HG03196 (cell line): Measurements from ENCODE around the gene GCSAM.
A peak's percentile ranks its signal among the peaks of the same experiment; 100 is the strongest.

Experiments
- ATAC-seq: cut with Tn5 transposase; IDR thresholded peaks from one replicate; pipeline ENCODE4 v1.9.1; 2021; ENCODE audit not compliant: unreplicated experiment

GCSAM gene

GRCh38 chr3:112129925-112130637 is 3.0 kb downstream of the GCSAM start:
- ATAC-seq, result no peak

DNA sequence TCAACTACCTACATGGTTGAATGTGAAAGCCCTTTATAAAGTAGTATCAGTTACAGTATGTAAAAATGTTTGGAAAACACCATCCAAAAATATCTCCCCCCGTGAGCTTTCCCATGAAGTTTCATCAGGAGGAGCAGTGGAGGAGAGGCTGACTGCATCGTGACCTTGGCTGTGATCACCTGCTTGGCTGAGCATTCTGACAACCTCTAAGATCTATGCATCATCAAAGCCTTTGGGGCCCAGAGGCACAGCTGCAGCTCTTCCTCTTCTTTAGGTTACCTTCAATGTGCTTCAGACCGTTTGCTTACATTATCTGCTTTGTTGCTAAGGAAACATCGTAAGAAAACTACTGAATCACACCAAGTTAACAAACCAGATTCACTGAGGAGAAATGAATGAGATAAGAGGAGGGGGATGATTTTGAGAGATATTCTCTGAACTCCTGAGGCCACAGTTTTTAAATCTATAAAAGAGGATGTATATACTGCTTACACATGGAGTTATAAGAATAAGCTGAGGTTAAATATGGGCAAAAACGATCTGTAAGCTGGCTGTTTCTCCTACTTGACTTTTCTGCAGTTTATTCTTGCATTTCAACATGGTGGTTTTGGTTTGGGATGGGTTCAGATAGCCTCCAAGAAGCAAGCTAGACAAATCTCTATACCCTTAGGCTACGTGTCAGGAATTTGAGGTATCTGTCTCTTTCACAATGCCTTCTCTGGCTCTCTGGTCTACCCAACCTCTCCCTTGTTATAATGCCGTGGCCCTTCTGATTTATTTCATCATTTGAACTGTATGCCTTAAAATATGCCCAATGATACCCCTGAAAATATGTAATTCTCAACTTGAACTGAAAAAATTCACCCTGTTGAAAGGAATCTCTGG is 4.0 kb downstream of the GCSAM start:
- ATAC-seq, result peak; percentile 42

DNA sequence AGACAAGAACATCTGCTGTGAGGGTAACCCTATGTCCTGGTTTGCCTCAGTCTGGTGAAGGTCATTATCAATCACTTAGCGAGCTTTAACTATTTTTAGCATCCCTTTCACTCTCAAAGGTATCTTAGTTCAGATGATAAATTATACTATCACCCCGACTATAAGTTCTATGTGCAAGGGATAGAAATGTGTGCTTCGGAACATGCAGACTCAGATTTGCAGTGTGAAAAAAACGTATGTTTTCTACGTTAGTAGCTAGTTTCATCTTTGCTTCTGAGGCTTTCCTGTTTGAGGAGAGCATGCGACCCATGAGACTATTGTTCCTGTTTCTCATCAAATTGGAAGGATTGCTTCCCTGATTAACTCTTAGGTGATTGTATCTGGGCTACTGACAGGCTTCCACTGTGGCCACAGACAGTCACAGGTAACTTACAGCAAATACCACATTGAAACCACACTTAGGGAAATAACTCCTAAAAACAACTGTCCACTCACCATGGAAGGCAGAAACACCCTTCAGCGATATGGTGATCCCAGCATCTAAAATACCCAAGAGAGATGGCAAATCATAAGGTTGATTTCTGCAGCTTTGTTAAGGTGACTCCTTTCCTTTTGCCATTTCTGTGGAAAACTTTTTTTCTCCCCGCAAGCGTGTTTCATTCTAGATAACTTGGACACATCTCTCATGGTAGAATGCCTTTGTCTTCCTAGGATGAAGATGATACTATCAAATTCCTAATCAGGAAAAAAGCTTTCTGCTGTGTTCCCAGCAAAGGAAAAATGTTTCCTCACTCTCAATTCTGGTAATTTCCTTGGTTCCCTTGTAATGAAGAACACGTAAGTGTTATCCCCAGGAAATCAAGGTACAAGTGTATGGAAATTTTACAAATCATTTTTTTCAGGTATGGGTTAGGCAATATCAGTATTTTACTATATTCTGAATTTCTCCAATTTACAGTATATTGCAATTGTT is 5.2 kb downstream of the GCSAM start:
- ATAC-seq, result no peak

DNA sequence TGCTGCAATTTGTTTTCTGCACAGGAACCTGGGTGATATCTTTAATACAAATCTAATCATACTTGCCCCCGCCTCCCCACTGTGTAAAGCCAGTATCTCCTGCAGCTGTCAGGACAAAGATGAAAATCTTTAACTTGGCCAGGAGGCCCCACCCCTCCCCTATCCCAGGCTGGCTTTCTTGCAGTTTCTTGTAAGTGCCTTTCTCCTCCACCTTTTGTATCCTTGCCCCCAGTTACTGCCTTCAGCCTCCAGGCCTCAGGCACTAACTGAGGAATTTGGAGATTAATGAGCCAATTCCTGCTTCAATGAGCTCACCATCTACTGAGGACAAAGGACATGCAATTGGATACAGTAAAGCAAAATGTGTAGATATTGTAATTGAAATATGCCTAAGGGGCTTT is 6.5 kb downstream of the GCSAM start:
- ATAC-seq, result no peak

- ATAC-seq, result no peak
These were observed 8.0 kb downstream of the GCSAM start for GRCh38 chr3:112124907-112125607.

- no peak for ATAC-seq
These were observed 9.5 kb downstream of the GCSAM start for GRCh38 chr3:112123548-112123947.

DNA sequence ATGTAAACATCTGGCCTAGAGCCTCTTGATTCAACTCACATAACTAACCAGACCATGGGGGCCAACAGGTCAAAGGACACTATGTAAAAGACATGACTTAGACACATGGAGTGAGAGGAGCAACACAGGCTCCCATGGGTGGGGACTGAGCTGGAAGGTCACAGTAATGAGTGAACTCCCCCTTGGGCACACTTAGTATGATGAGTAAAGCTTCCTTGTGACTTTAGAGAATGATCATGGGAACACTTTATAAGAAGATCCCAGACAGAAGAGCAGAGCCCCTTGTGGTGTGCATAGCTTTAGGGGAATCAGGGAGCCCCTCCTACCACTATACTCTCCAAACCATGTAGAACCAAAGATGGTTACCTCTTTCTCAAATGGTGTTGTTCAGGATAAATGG is 10.2 kb downstream of the GCSAM start:
- no peak for ATAC-seq

- no peak for ATAC-seq
These were observed 11.2 kb downstream of the GCSAM start for GRCh38 chr3:112121577-112122547.

DNA sequence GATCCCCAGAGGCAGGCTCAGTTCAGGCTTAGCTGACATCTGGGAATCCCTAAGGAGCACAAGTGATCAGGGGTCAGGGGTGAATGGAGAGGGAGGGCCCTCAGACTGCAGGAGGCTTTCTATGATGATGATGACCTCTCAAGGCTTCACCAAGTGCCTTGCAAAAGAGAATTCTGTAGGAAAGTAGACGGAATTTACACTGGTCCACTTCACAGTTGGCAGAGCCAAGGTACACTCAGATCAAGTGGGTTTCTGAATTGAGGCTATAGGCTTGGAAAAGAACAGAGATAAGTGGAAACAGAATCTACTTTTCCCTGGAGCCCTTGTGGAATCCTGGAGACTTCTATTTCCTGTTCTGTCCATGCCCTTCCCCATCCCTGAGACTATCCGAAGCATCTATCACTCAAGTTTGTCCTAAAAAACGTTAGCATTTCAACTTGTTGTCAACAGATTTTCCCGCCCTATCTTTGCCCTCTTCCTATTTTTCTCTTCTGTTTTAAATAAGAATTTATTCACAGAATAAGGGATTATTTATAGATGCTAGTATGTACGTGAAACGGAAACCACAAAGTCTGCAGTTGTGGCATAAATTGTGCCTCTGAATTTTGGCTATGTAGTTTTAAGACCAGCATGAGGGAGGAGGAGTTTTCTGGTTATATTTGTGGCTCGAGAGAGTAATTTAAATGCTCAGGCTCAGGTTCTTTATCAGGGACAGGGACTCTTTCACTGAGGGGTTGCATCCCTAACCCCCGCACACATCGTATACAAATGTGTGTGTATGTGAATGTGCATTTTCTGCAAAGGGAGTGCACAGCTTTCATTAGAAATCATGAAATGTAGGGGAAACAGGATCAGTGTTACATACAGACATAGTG is 12.8 kb downstream of the GCSAM start:
- ATAC-seq, result no peak

- ATAC-seq, result no peak
These were observed 15.0 kb downstream of the GCSAM start for GRCh38 chr3:112117841-112118571.

- ATAC-seq, result no peak
These were observed 15.6 kb downstream of the GCSAM start for GRCh38 chr3:112117415-112117814.

DNA sequence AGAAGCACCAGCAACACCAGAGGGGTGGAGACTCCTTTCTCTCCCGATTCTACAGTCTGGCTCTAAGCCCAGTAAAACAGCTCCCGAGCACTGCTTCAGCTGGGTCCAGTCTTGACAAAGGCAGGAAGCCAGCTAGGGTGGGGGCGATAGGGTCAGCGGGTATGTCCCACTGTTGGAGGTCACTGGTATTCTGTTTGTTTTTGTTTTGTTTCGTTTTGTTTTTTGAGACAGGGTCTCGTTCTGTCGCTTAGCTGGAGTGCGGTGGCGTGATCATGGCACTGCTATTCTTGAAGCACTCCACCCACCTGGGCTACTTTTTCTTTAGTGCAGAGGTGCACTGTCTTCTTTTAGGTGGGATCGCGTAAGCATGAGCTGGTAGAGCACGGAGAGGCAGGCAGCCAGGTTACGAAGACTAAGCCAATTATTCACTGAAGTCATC is 16.3 kb downstream of the GCSAM start:
- ATAC-seq, result no peak

GRCh38 chr3:112115806-112116383 is 17.2 kb downstream of the GCSAM start:
- ATAC-seq, result no peak

- peak; percentile 33 for ATAC-seq
These were observed 17.8 kb downstream of the GCSAM start for GRCh38 chr3:112115161-112115739.

DNA sequence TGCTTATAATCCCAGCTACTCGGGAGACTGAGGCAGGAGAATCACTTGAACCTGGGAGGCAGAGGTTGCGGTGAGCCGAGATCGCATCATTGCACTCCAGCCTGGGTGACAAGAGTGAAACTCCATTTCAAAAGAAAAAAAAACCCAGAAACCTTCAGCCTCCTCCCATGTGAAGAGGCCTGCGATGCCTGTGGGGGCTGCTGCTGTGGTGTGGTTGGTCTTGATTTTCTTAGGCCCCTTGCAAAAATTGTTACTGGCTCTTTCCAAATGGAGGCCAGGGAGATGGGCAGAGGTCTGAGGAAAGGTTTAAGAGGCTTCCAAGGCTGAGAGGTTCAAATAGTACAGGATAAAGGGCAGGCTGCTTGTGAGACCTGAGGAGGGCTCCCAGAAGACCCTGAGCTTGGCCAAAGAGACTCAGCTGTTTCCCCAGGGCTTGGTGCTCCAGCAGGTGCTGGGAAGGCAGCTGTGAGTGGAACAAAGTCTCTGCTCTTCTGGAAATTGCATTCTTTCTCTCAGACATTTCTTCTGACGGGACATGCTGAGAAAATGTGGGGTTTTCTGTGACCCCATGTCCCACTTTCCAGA is 18.4 kb downstream of the GCSAM start:
- ATAC-seq, result no peak

DNA sequence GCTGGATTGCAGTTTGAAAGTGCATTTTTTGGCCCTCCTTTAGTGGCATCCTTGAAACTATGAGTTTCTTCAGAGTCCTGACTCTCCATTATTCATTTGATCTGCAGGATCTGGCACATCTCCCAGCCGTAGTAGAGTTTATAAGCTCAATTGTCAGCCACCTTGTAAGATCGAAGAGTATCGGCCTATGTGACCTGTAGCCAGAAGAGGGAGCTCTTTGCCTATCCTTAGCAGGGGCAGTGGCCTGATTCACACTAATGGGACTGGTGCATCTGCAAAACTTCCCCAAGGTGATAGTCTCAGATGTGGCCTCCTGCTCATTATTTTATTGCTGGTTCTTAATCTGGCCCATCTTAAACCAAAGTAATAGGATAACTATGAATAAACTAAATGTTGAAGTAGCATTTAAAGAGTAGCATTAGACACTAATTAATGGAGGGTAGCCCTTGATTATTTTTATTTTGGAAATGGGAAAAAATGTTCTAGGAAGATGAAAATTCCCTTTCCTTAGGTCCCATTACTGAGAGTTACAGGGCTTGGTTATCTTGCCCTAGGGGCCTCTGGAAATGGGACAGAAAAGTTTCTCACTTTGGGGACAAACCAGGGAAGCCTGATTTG is 21.2 kb downstream of the GCSAM start:
- peak; percentile 51 for ATAC-seq
